Uterus (tissue), 4 donors: Measurements from ENCODE around the gene C1orf50. TPM values are rescaled to one million over a fixed set of nuclear protein-coding genes. Genes with fewer than 3 reads are reported as not detected.

Experiments used
- DNase-seq, 2 donors: peaks; one replicate each; pipeline ENCODE4 v3.0.0-alpha.2; 2019 to 2020
- H3K27ac ChIP-seq, 2 donors: fragments of 200-600 bp; sonication (generic); 1 replicate in 1 of 2; 2 replicates in 1 of 2; pipeline ENCODE4 v1.5.1; 2016 to 2018
- H3K27me3 ChIP-seq, 2 donors: fragments of 200-600 bp; sonication (generic); one replicate each; pipeline ENCODE4 v1.5.1; 2018 to 2019; ENCODE audit warnings: control low read depth in 1 of 2
- H3K36me3 ChIP-seq, 2 donors: fragments of 200-600 bp; sonication (generic); one replicate each; pipeline ENCODE4 v1.5.1; 2019; ENCODE audit warnings: control low read depth in 1 of 2
- H3K4me1 ChIP-seq, 2 donors: fragments of 200-600 bp; sonication (generic); one replicate each; pipeline ENCODE4 v1.5.1; 2018 to 2019; ENCODE audit warnings: control low read depth in 1 of 2
- H3K4me3 ChIP-seq, 2 donors: fragments of 200-600 bp; sonication (generic); 1 replicate in 1 of 2; 2 replicates in 1 of 2; pipeline ENCODE4 v1.5.1; 2018 to 2019; ENCODE audit warnings: mild to moderate bottlenecking in 1 of 2
- H3K9me3 ChIP-seq, 2 donors: fragments of 200-600 bp; sonication (generic); one replicate each; pipeline ENCODE4 v1.5.1; 2019; ENCODE audit warnings: control low read depth in 1 of 2
- POLR2A ChIP-seq, 2 donors: fragments of 450-650 bp; IDR thresholded peaks; one replicate each; pipeline ENCODE4 v1.6.1; 2016; ENCODE audit warnings: antibody characterized with exemption in 2 of 2, mild to moderate bottlenecking in 1 of 2, moderate library complexity in 1 of 2
- intact Hi-C: fragments of 100-400 bp; cut with DNase I; formaldehyde crosslinking; loops from one replicate; pipeline ENCODE4 v1.15.1; 2023; ENCODE audit warnings: low total_unique reads
- total RNA-seq, 4 donors: library from RNA; depleted of rRNA in 3 of 4; stranded (reverse); fragments of >200 nt in 3 of 4; gene quantifications; one replicate each; pipeline versions ENCODE4 v1.1.0 to v1.2.4, GENCODE V29; 2014 to 2023
- TF ChIP-seq, protein P1 (sequence below), 4 experiments: fragments of 200-600 bp in 2 of 4; fragments of 450-650 bp in 2 of 4; sonication (generic) in 2 of 4; IDR thresholded peaks; one replicate each; pipeline ENCODE4 v1.5.1; 2016 to 2019; ENCODE audit warnings: antibody characterized with exemption in 4 of 4, mild to moderate bottlenecking in 2 of 4, moderate library complexity in 1 of 4
- donor health status: DM: yes; HTN: yes; CAD: no.

C1orf50 gene
- total RNA-seq, 4 donors from 2014 or later = 0.26 to 6.7 (median 5.7) TPM; not detected in 1

DNA sequence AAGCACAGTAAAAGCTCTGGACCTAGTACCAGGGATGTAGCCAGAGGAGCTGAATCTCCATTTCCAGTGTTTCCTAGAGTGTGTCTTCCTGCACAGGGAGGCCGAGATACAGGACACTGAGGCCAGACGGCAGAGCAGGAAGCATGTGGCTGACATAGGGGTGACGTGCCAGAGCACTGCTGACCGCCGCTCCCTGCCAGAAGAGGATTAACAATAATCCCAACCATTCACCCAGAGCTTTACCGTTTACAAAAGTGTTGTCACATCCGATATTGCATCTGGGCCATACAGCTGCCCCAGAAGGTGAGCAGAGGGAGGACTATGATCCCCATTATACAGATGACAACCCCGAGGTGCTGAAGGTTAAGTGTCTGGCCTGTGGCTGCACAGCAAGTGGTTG, 21.2 kb upstream of the C1orf50 start:
- Histone ChIP-seq H3K36me3 (no peaks in the 10 kb centered on the region), H3K4me1 (no peaks in the 10 kb centered on the region), H3K9me3 (no peaks in the 10 kb centered on the region), H3K27me3 (no peaks in the 10 kb centered on the region), H3K27ac (no peak overlapping the region), H3K4me3 (no peak overlapping the region)
- TF ChIP-seq POLR2A (IDR thresholded peaks at IDR 0.05) = no peak
- TF ChIP-seq, protein P1, sequence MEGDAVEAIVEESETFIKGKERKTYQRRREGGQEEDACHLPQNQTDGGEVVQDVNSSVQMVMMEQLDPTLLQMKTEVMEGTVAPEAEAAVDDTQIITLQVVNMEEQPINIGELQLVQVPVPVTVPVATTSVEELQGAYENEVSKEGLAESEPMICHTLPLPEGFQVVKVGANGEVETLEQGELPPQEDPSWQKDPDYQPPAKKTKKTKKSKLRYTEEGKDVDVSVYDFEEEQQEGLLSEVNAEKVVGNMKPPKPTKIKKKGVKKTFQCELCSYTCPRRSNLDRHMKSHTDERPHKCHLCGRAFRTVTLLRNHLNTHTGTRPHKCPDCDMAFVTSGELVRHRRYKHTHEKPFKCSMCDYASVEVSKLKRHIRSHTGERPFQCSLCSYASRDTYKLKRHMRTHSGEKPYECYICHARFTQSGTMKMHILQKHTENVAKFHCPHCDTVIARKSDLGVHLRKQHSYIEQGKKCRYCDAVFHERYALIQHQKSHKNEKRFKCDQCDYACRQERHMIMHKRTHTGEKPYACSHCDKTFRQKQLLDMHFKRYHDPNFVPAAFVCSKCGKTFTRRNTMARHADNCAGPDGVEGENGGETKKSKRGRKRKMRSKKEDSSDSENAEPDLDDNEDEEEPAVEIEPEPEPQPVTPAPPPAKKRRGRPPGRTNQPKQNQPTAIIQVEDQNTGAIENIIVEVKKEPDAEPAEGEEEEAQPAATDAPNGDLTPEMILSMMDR (IDR thresholded peaks at IDR 0.05) = no peak
- intact Hi-C loops = no loop called here
- no peak for DNase-seq

DNA sequence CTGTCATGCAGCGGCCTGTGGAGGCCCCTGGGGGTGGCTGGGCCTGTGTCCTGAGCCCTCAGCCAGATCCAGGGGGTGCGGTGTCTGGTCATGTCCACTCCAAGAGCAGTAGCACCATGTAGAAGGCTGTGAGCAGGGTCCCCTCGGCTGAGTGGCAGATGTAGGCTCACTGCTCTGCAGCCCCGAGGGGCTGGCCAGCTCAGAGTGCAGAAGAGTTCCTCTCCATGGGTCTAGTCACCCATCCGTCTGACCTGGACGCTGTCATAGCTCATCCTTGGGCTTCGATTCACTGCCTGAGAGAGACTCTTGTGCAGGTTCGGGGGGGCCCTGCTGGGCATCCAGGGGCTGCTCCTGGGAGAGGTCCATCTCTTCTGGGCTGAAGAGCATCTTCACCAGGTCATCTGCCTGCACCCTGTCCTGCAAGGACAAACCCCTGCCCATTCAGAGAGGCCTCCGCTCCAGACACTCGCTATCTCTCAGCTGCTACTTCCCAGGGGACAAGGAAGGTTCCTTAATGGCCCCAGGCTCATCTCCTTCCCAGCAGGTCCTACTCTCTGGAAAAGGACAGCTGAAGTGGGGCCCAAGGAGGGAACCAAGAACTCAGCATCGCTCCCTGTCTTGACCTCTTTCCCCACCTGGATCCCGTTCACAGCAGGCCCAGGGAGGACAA, 20.5 kb upstream of the C1orf50 start:
- Histone ChIP-seq H3K27me3 (no peaks in the 10 kb centered on the region), H3K9me3 (no peaks in the 10 kb centered on the region), H3K4me3 (no peak overlapping the region), H3K27ac (no peak overlapping the region), H3K36me3 (no peaks in the 10 kb centered on the region), H3K4me1 (no peaks in the 10 kb centered on the region)
- no peak for DNase-seq
- TF ChIP-seq, protein P1 (IDR thresholded peaks at IDR 0.05) = no peak
- TF ChIP-seq POLR2A (IDR thresholded peaks at IDR 0.05) = no peak
- intact Hi-C loops = no loop called here

DNA sequence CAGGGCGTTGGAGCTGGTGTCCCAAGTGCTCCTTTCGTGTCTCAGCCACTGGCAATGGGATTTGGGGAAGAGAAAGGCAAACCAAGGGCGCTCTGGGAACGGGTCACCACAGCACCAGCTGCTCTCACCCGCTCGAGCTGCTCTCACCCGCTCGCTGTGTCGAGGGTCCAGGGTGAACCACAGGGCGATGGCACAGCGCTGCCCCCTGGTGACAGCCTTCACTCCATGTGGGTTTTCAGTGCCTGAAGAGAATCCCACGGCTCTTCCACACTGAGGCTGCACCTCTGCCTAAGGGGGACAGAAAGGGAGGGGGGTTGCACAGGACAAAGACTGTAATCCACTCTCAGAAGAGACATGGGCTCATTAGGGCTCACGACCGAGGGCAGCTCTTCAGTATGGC, 19.9 kb upstream of the C1orf50 start:
- Histone ChIP-seq H3K36me3 (no peaks in the 10 kb centered on the region), H3K4me1 (no peaks in the 10 kb centered on the region), H3K27ac (no peak overlapping the region), H3K27me3 (no peaks in the 10 kb centered on the region), H3K9me3 (no peaks in the 10 kb centered on the region), H3K4me3 (no peak overlapping the region)
- intact Hi-C loops = no loop called here
- no peak for DNase-seq
- TF ChIP-seq, protein P1 (IDR thresholded peaks at IDR 0.05) = peak; percentile 14 to 40 (median 34)
- TF ChIP-seq POLR2A (IDR thresholded peaks at IDR 0.05) = no peak

- Histone ChIP-seq H3K4me1 (no peaks in the 10 kb centered on the region), H3K36me3 (no peaks in the 10 kb centered on the region), H3K27ac (no peak overlapping the region), H3K27me3 (no peaks in the 10 kb centered on the region), H3K4me3 (no peak overlapping the region), H3K9me3 (no peaks in the 10 kb centered on the region)
- DNase-seq = no peak
- intact Hi-C loops = no loop called here
- TF ChIP-seq POLR2A (IDR thresholded peaks at IDR 0.05) = no peak
- TF ChIP-seq, protein P1 (IDR thresholded peaks at IDR 0.05) = no peak
Measured at GRCh38 chr1:42748021-42748420, 19.0 kb upstream of the C1orf50 start.

DNA sequence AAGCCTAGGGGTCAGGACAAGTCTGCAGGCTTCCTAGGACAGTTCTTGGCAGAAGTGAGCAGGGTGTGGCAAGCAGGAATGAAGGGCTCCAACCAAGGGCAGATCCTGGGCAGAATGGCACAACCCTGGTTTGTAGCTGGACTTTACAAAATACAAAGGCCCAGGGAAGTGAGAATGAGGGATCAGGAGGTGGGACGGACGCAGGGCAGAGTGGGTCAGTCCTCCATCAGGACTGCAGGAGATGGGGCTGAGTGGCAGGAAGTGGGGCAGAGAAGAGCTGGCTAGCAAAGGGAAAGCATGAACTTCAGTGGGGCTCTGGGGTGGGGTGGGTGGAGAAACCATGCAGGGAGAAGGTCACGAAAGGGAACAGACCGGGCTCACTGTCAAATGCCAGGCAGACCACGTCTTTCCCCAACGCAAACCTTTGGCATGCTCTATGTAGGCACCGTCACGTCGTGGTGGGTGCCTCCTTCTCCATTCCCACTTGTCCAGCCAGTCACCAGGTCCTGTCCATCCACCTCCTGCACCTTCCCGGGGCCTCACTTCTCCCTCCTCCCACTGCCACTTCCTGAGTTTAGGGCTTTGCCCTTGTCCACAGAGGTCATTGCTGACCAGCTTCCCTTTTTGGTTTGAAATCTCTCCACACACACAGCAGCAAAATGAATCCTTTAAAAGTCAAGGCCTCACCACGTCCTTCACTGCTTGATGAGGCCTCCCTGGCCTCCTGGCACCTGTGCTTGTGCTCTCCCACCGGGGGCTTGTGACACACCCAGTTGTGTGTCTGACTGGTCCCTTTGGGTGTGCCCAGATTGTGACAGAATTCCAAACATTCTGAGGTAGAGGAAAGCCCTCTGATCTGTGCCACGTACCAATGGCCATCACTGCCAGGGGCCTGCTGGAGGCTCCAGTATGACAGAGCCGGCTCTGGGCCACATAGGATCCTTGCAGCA, 18.3 kb upstream of the C1orf50 start:
- Histone ChIP-seq H3K36me3 (no peaks in the 10 kb centered on the region), H3K27ac (no peak overlapping the region), H3K27me3 (no peaks in the 10 kb centered on the region), H3K4me3 (no peak overlapping the region), H3K4me1 (no peaks in the 10 kb centered on the region), H3K9me3 (no peaks in the 10 kb centered on the region)
- intact Hi-C loops = no loop called here
- no peak for DNase-seq
- TF ChIP-seq POLR2A (IDR thresholded peaks at IDR 0.05) = no peak
- TF ChIP-seq, protein P1 (IDR thresholded peaks at IDR 0.05) = no peak
